C4-2B (cell line): Measurements from ENCODE around the gene RFNG.

Source experiments
- CTCF ChIP-seq: fragments of 450-650 bp; conservative IDR thresholded peaks from 2 replicates; pipeline ENCODE4 v1.5.1; 2017; ENCODE audit warnings: mild to moderate bottlenecking
- ZFX ChIP-seq: fragments of 450-650 bp; IDR thresholded peaks from 2 replicates; pipeline ENCODE4 v1.6.1; 2017

DNA sequence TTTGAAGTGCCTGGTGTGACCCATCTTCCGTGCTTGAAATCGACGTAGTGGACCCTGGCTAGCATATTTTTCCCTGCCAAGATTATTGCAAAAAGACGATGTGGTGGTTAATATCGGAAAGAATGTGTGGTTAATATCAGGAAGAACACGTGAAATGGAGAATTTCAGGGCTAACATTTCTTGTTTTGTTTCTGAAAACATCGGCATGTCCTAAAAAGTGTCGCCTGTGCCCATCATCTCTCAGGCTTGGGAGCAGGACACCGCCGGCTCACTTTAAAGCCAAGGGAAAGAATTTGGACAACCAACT, 13.8 kb downstream of the RFNG start:
- TF ChIP-seq CTCF: no peak
- no peak for TF ChIP-seq ZFX
